ENCODE measurements around the gene TLR1.

DNA sequence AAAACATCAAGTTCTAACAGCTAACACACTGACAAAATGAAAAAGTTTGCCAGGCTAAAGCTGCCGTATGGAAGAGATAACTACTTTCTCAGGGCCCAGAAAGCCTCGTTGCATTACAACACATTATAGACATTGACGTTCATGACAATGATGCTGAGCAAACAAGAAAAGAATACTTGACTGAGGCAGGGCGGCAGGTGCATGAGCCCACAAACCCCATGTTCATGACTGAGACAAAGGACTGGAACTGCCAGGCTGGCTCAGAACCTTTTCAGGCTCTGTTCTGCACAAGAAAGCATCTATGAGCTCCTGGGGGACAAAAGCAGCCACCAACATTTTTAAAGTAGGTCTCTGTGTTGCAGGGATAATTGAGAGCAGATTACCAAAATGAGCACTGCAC lies 38.4 kb upstream of the TLR1 start:
- TF ChIP-seq CTCF (IDR thresholded peaks at IDR 0.05) (no peak), POLR2A (IDR thresholded peaks at IDR 0.05) (no peak)
